Heart left ventricle (tissue), 16 donors: ENCODE data around the gene USP6NL. TPM values are rescaled to one million over a fixed set of nuclear protein-coding genes. Genes with fewer than 3 reads are reported as not detected.

Experiments used
- ATAC-seq, 4 donors: fragments of 200-7000 bp; cut with Tn5 transposase; one replicate each; pipeline ENCODE4 v1.9.1; 2020 to 2022; ENCODE audit warnings: moderate library complexity in 4 of 4, mild to moderate bottlenecking in 3 of 4, moderate number of reproducible peaks in 1 of 4
- DNase-seq, 5 donors: peaks; one replicate each; pipeline ENCODE4 v3.0.0-alpha.2; 2020
- H3K27ac ChIP-seq, 12 donors: fragments of 200-600 bp; sonication (generic) in 4 of 12; one replicate each; pipeline versions ENCODE4 v1.5.0 to v1.8.0; 2016 to 2022; ENCODE audit warnings: mild to moderate bottlenecking in 2 of 12
- H3K27me3 ChIP-seq, 9 donors: fragments of 200-600 bp; sonication (generic) in 2 of 9; one replicate each; pipeline versions ENCODE4 v1.5.1 to v1.8.0; 2016 to 2022; ENCODE audit warnings: mild to moderate bottlenecking in 3 of 9
- H3K36me3 ChIP-seq, 9 donors: fragments of 200-600 bp; sonication (generic) in 2 of 9; one replicate each; pipeline versions ENCODE4 v1.5.0 to v1.8.0; 2018 to 2022; ENCODE audit warnings: mild to moderate bottlenecking in 2 of 9
- H3K4me1 ChIP-seq, 12 donors: fragments of 200-600 bp; sonication (generic) in 4 of 12; one replicate each; pipeline versions ENCODE4 v1.5.0 to v1.8.0; 2016 to 2022; ENCODE audit warnings: mild to moderate bottlenecking in 3 of 12
- H3K4me3 ChIP-seq, 12 donors: fragments of 200-600 bp; sonication (generic) in 4 of 12; one replicate each; pipeline versions ENCODE4 v1.5.0 to v1.8.0; 2017 to 2022; ENCODE audit warnings: mild to moderate bottlenecking in 9 of 12, moderate library complexity in 4 of 12
- H3K9me3 ChIP-seq, 12 donors: fragments of 200-600 bp; sonication (generic) in 4 of 12; one replicate each; pipeline versions ENCODE4 v1.5.0 to v1.8.0; 2016 to 2022; ENCODE audit warnings: mild to moderate bottlenecking in 1 of 12
- POLR2A ChIP-seq, 2 donors: fragments of 450-650 bp; IDR thresholded peaks; one replicate each; pipeline ENCODE4 v1.6.1; 2017; ENCODE audit warnings: antibody characterized with exemption in 2 of 2, mild to moderate bottlenecking in 2 of 2, moderate library complexity in 2 of 2
- WGBS, 4 donors: extraction: QIAGEN DNeasy Blood & Tissue Kit in 2 of 4; methylation state at CpG; one replicate each; pipeline versions ENCODE4 v1.1.5 to v1.1.7; 2013 to 2018; 5-methylcytosine and 5-hydroxymethylcytosine counted together
- intact Hi-C, 10 donors: fragments of 100-400 bp; cut with DNase I; formaldehyde crosslinking; loops; one replicate each; pipeline versions ENCODE4 v1.11.1 to v1.14.2; 2022
- polyA plus RNA-seq, 2 donors: library from polyadenylated mRNA; stranded (reverse); fragments of 200-250 nt; gene quantifications; one replicate each; pipeline ENCODE4 v1.2.3, GENCODE V29; 2013
- total RNA-seq, 9 donors: library from RNA; depleted of rRNA in 2 of 9; stranded (reverse); fragments of >200 nt in 2 of 9; fragmentation: NEBNext Ultra II Directional in 3 of 9; extraction: Animal tissue kit (Norgen Biotek cat#: 25700) in 3 of 9; gene quantifications; one replicate each; pipeline versions ENCODE4 v1.1.0 to v1.2.4, GENCODE V29; 2016 to 2023
- TF ChIP-seq, protein P1 (sequence below), 12 donors: fragments of 200-600 bp; sonication (generic) in 4 of 12; IDR thresholded peaks; one replicate each; pipeline versions ENCODE4 v1.5.0 to v1.8.0; 2018 to 2022; ENCODE audit warnings: antibody characterized with exemption in 12 of 12, mild to moderate bottlenecking in 5 of 12
- donor health status: ischemic (EF 13 %, LVEDD 7.1; RV severe dilation, severe dysfunction).
- donor health status: healthy with polysubstance abuse.
- donor health status: DM: no; HTN: yes; CAD: no.
- donor health status: DM: no; HTN: no; CAD: no.
- donor health status: ischemic (EF 25% LVEDD 6.9; RV normal size, moderate dysfunction).
- donor health status: ischemic (EF 25% LVEDD 5.7; RV mildly dilated, moderate dysfunction).
- donor health status: healthy.
- donor health status: DM: yes; HTN: yes; CAD: no.
- donor health status: ischemic (EF 35%, LVEDD 5.7; RV mildly dilated, moderate dysfunction).
- donor health status: nonischemic (EF 11% LVEDD 7.7; RV severe dilation, severe dysfunction).
- donor health status: DM: yes; HTN: yes; CAD: no.
- donor health status: PGD.
- donor health status: ischemic (EF 29% LVEDD 5.4; RV normal size, mild dysfunction).
- donor health status: nonischemic (EF 23%, LVEDD 6.1; RV moderate dilation, normal function).

USP6NL gene
- total and polyA plus RNA-seq, 11 donors = 1.3 to 12.2 (median 9.6) TPM

DNA sequence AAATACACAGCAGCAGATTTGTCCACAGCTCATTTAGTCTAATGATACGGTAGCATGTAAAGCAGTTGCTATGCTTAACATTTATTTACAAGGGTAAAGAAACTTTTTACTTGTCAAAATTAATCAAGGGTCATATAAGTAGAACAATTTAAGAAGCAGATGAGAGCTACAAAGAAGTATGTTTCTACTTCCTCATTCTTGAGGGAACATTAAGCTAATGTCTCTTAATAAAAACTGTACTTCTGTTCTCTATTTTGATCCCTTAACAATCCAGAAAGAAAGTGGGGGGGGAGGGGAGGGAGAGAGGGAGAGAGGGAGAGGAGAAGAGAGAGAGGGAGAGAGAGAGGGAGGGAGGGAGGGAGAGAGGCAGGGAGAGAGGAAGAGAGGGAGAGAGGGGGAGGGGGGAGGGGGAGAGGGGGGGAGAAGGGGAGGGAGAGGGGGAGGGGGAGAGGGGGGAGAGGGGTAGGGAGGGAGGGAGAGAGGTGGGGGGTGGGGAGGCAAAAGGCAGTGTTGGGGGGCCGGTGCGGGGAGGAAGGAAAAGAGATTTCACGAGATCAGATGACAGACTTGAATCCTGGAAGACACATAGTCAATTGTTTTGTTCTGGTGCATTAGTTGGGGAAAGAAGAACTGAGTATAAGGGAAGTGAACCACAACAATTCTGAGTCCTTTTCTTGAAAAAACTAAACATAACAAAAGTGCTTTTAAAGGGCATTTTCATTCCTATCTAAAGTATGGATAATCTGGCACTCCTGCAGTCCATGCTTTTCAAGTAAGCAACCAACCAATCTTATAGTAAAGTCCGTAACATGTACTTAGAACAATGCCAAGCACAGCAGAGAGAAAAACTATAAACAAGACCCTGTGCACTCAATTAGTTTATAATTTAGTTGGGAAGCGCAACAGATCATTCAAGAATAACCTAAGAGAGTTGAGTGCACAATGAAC, 128.0 kb downstream of the USP6NL start:
- peak overlapping the region in 1 of 12 donors; percentile 61 for H3K27ac ChIP-seq
- no peak for ATAC-seq
- peaks cover 0 to 71% (median 30%) of the 10 kb centered on the region in 9 donors for H3K36me3 ChIP-seq
- H3K4me3 ChIP-seq = no peak overlapping the region
- no peak for DNase-seq
- no peak for TF ChIP-seq POLR2A (IDR thresholded peaks at IDR 0.05)
- TF ChIP-seq, protein P1, sequence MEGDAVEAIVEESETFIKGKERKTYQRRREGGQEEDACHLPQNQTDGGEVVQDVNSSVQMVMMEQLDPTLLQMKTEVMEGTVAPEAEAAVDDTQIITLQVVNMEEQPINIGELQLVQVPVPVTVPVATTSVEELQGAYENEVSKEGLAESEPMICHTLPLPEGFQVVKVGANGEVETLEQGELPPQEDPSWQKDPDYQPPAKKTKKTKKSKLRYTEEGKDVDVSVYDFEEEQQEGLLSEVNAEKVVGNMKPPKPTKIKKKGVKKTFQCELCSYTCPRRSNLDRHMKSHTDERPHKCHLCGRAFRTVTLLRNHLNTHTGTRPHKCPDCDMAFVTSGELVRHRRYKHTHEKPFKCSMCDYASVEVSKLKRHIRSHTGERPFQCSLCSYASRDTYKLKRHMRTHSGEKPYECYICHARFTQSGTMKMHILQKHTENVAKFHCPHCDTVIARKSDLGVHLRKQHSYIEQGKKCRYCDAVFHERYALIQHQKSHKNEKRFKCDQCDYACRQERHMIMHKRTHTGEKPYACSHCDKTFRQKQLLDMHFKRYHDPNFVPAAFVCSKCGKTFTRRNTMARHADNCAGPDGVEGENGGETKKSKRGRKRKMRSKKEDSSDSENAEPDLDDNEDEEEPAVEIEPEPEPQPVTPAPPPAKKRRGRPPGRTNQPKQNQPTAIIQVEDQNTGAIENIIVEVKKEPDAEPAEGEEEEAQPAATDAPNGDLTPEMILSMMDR (IDR thresholded peaks at IDR 0.05) = no peak
- H3K27me3 ChIP-seq = no peaks in the 10 kb centered on the region
- intact Hi-C loops = no loop called here
- H3K9me3 ChIP-seq = no peaks in the 10 kb centered on the region
- whole genome bisulfite sequencing, 4 donors = 83 to 88% (median 85%) methylated on average over 6 of the region's 6 CpGs
- H3K4me1 ChIP-seq = peaks cover 0 to 15% (median 0%) of the 10 kb centered on the region in 12 donors

DNA sequence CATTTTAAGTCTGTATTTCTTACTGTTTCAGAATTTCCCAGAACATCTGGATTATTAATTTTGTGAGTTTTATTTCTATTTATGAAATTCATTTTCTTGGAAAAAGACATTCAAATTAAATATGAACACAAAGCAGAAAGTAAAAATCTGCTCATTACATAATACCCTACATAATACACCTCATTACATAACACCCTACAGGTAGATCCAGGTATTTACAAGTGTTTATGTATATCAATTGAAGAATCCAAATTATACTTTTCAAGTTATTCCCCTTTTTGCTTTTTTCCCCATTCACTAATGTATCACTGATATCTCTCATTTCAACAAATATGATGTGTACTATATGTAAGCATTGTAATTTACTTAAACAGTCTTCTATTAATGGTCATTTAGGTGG, 129.1 kb downstream of the USP6NL start:
- Histone ChIP-seq H3K36me3 (peaks cover 0 to 67% (median 30%) of the 10 kb centered on the region in 9 donors), H3K27ac (no peak overlapping the region), H3K27me3 (no peaks in the 10 kb centered on the region), H3K4me3 (no peak overlapping the region), H3K4me1 (peaks cover 0 to 15% (median 0%) of the 10 kb centered on the region in 12 donors), H3K9me3 (no peaks in the 10 kb centered on the region)
- no peak for TF ChIP-seq POLR2A (IDR thresholded peaks at IDR 0.05)
- TF ChIP-seq, protein P1 (IDR thresholded peaks at IDR 0.05) = peak in 1 of 12 donors; percentile 16
- ATAC-seq (no peak), DNase-seq (no peak)
- intact Hi-C loops = no loop called here

DNA sequence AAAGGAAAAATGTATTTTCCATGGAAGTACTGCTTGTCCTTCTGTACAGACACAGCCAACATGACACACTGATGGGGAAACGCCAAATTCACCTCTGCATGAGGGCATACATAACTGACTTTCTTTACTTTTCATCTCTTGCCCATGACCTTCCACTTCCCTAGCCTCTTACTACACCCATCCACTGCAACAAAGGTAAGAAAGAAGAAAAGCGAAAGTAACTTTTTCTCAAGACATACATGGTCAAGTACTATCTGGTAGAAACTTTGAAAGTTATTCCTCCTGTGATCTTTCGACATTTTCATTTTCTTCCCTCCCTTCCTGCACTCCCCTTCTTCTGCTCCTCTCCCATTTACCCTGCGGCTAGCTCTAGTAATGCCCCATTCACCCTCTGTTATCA, 130.8 kb downstream of the USP6NL start:
- Histone ChIP-seq H3K27me3 (no peaks in the 10 kb centered on the region), H3K27ac (no peak overlapping the region), H3K9me3 (no peaks in the 10 kb centered on the region), H3K36me3 (peaks cover 0 to 64% (median 30%) of the 10 kb centered on the region in 9 donors), H3K4me1 (peaks cover 0 to 15% (median 0%) of the 10 kb centered on the region in 12 donors), H3K4me3 (no peak overlapping the region)
- intact Hi-C loops = no loop called here
- no peak for TF ChIP-seq POLR2A (IDR thresholded peaks at IDR 0.05)
- TF ChIP-seq, protein P1 (IDR thresholded peaks at IDR 0.05) = no peak
- WGBS, 4 donors = 93 to 96% (median 96%) methylated on average over 4 of the region's 4 CpGs
- no peak for DNase-seq
- no peak for ATAC-seq

DNA sequence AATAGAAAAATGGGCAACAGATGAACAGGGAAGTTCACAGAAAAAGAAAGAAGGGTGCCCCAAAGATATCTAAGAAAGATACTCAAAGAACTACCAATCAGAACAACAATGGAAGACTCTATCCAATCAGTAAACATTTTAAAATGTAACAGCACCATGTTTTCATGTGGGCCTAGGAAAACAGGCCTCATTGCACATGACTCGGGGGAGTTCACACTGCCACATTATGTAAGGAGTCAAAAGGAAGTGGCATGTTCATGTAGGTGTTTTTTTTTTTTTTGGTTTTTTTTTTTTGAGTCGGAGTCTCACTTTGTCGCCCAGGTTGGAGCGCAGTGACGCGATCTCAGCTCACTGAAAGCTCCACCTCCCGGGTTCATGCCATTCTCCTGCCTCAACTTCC, 132.2 kb downstream of the USP6NL start:
- ATAC-seq (no peak), DNase-seq (no peak)
- WGBS, 4 donors = 96 to 99% (median 98%) methylated on average over 7 of the region's 7 CpGs
- intact Hi-C loops = loop anchor here in 3 of 10 donors (10.0 kb wide), 2 partner anchors 204 to 364 kb away; no protein-coding TSS in a partner anchor
- Histone ChIP-seq H3K36me3 (peaks cover 0 to 51% (median 26%) of the 10 kb centered on the region in 9 donors), H3K4me3 (no peak overlapping the region), H3K4me1 (peaks cover 0 to 13% (median 0%) of the 10 kb centered on the region in 12 donors), H3K27me3 (no peaks in the 10 kb centered on the region), H3K27ac (no peak overlapping the region), H3K9me3 (no peaks in the 10 kb centered on the region)
- TF ChIP-seq, protein P1 (IDR thresholded peaks at IDR 0.05) = no peak
- no peak for TF ChIP-seq POLR2A (IDR thresholded peaks at IDR 0.05)
